H1 (cell line): ENCODE results near the gene CBX2. TPM values are rescaled to one million over a fixed set of nuclear protein-coding genes. Genes with fewer than 3 reads are reported as not detected.

Experiments used
- CBX5 ChIP-seq: fragments of 300-800, 300-1000 bp; sonication (generic); IDR thresholded peaks from 2 replicates; pipeline ENCODE4 v1.7.1; 2016; ENCODE audit warnings: antibody characterized with exemption, low read length, low read depth
- KDM4A ChIP-seq: IDR thresholded peaks from one replicate; pipeline ENCODE4 v1.7.1; 2012; ENCODE audit warnings: low read depth, mild to moderate bottlenecking, moderate library complexity, low read length, inconsistent platforms; ENCODE audit not compliant: severe bottlenecking
- polyA plus RNA-seq, 7 experiments: library from polyadenylated mRNA; depleted of rRNA in 3 of 7; stranded (reverse) in 5 of 7; unstranded in 2 of 7; fragments of >200 nt in 5 of 7; fragments of 200-250 nt in 2 of 7; gene quantifications; 1 replicate in 5 of 7; 2 replicates in 1 of 7; 4 replicates in 1 of 7; pipeline versions ENCODE4 v1.2.1 to v1.2.3, GENCODE V29; 2011 to 2013; ENCODE audit warnings: missing spikeins in 2 of 7, mixed read lengths in 2 of 7
- total RNA-seq: library from RNA; stranded (reverse); fragmentation: NEBNext Ultra II Directional; extraction: Animal tissue kit (Norgen Biotek cat#: 25700); gene quantifications from 2 replicates; pipeline ENCODE4 v1.2.1, GENCODE V29; 2021

The CBX2 gene
- total and polyA plus RNA-seq, 2 of the 8 experiments (the other 6 are each of a cell fraction or from before 2014, with no cell fraction given) = 64.3 to 83.9 TPM

DNA sequence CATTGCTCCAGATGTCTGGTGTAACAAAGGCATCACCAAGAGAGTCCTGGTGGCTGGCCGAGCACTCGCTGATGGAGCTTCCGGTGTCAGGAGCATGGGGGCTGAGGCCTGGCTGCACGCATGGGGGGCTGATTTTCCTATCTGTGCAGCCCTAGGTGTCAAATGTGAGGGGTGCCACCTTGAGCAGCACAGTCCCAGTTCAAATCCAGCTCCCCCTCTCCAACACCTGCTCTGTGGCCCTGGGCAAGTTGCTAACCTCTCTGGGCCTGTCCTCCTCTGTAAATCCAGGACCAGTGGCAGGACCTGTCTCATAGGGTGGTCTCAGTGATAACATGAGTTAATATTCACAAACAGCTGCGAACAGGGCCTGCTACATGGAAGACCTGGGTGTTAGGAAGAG is 34.3 kb upstream of the CBX2 start (continued):
- TF ChIP-seq CBX5 (no peak), KDM4A (no peak)
- TF ChIP-seq, all 59 proteins: peak for 0
